HepG2 (cell line): ENCODE results near the gene GIPC3.

Experiments
- BRD4 ChIP-seq: sonication (generic); formaldehyde crosslinking; IDR thresholded peaks from 2 replicates; pipeline ENCODE4 v1.4.0; 2020; ENCODE audit warnings: missing genetic modification reagents
- CREB1 ChIP-seq, 2 experiments: fragments of 450-650 bp in 1 of 2; IDR thresholded peaks; 2 replicates each; pipeline ENCODE4 v1.6.1; 2016 to 2017; ENCODE audit warnings: control low read depth in 1 of 2, mild to moderate bottlenecking in 1 of 2, missing compliant biosample characterization in 1 of 2, missing genetic modification characterization in 1 of 2
- EP300 ChIP-seq, 3 experiments: sonication (generic) in 1 of 3; formaldehyde crosslinking in 1 of 3; IDR thresholded peaks; 2 replicates each; pipeline versions ENCODE4 v1.5.1 to v1.6.1; 2011 to 2020; ENCODE audit warnings: low read depth in 2 of 3, low read length in 2 of 3, borderline replicate concordance in 1 of 3, improper control_type of control experiment in 1 of 3, mild to moderate bottlenecking in 1 of 3, missing genetic modification reagents in 1 of 3, moderate library complexity in 1 of 3
- FOXM1 ChIP-seq: sonication (generic); formaldehyde crosslinking; IDR thresholded peaks from 2 replicates; pipeline ENCODE4 v1.5.0; 2020; ENCODE audit warnings: missing genetic modification reagents
- GABPA ChIP-seq, 2 experiments: IDR thresholded peaks; 2 replicates each; pipeline ENCODE4 v1.6.1; 2011 to 2016; ENCODE audit warnings: low read depth in 2 of 2, low read length in 1 of 2, missing biosample characterization in 1 of 2, missing genetic modification characterization in 1 of 2
- NR1H2 ChIP-seq: sonication (generic); formaldehyde crosslinking; IDR thresholded peaks from 2 replicates; pipeline ENCODE4 v1.8.1; 2022; ENCODE audit warnings: low read depth, missing genetic modification reagents, borderline replicate concordance
- POLR2G ChIP-seq: fragments of 200-400 bp; formaldehyde crosslinking; IDR thresholded peaks from 2 replicates; pipeline ENCODE4 v1.6.1; 2018; ENCODE audit warnings: mild to moderate bottlenecking, low read depth, low read length, moderate library complexity
- RFX5 ChIP-seq: IDR thresholded peaks from 2 replicates; pipeline ENCODE4 v1.6.1; 2011; ENCODE audit warnings: low read depth, low read length, improper control_type of control experiment
- SP2 ChIP-seq: sonication (generic); formaldehyde crosslinking; IDR thresholded peaks from 2 replicates; pipeline ENCODE4 v1.5.1; 2020; ENCODE audit warnings: mild to moderate bottlenecking, missing genetic modification reagents
- TGIF2 ChIP-seq: IDR thresholded peaks from 2 replicates; pipeline ENCODE4 v1.6.1; 2016; ENCODE audit warnings: control low read depth, missing compliant biosample characterization
- YY1 ChIP-seq: IDR thresholded peaks from 2 replicates; pipeline ENCODE4 v1.6.1; 2011; ENCODE audit warnings: low read length, low read depth, moderate library complexity, mild to moderate bottlenecking; ENCODE audit not compliant: insufficient read depth, insufficient replicate concordance
- ZSCAN5A ChIP-seq: sonication (generic); formaldehyde crosslinking; IDR thresholded peaks from 2 replicates; pipeline ENCODE4 v1.8.0; 2022; ENCODE audit warnings: mild to moderate bottlenecking, missing genetic modification reagents, borderline replicate concordance
- TF ChIP-seq, protein P1 (sequence below): sonication (generic); formaldehyde crosslinking; IDR thresholded peaks from 2 replicates; pipeline ENCODE4 v1.5.0; 2020; ENCODE audit warnings: mild to moderate bottlenecking, missing genetic modification reagents, moderate library complexity

DNA sequence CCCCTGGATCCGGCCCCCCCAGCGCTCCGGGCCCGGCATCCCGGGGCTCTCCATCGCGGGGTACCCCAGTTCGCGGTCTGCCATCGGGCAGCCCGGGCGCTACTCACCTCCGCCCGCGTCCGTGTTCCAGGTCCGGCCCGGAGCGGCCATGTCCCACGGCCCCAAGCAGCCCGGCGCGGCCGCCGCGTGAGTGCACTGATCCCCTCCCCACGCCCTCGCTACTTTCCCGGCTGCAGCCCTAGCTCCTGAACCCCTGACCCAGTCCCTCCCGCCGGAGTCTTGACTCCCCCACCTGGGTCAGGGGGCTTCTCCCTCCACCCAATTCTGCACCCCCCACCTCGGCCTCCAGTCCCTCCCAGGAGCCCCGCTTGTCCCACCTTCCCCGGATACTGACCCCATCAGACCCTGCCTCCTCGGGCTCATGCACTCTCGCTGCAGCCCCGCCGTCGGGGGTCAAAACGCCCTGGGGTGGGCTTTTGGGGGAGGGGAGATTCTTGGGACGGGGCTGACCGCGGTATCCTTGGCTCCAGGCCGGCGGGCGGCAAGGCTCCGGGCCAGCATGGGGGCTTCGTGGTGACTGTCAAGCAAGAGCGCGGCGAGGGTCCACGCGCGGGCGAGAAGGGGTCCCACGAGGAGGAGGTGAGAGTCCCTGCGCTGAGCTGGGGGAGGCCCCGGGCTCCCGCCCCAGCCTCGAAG lies 12.0 kb upstream of the GIPC3 start:
- TF ChIP-seq EP300 (IDR thresholded peaks at IDR 0.05; ENCODE audit: low read depth in 2 of 2, low read length in 2 of 2) (no peak), EP300 (CRISPR knock-in tag; IDR thresholded peaks at IDR 0.05; ENCODE audit: borderline replicate concordance) (no peak), BRD4 (CRISPR knock-in tag) (no peak), ZSCAN5A (CRISPR knock-in tag) (no peak), GABPA (IDR thresholded peaks at IDR 0.05; ENCODE audit: low read depth, low read length) (no peak), GABPA (CRISPR knock-in tag; IDR thresholded peaks at IDR 0.05; ENCODE audit: low read depth) (no peak), TGIF2 (no peak), CREB1 (IDR thresholded peaks at IDR 0.05) (no peak), CREB1 (CRISPR knock-in tag; IDR thresholded peaks at IDR 0.05) (no peak), YY1 (peak; percentile 57), NR1H2 (CRISPR knock-in tag) (no peak), RFX5 (no peak), SP2 (no peak), POLR2G (no peak), FOXM1 (CRISPR knock-in tag) (no peak)
- TF ChIP-seq, protein P1, sequence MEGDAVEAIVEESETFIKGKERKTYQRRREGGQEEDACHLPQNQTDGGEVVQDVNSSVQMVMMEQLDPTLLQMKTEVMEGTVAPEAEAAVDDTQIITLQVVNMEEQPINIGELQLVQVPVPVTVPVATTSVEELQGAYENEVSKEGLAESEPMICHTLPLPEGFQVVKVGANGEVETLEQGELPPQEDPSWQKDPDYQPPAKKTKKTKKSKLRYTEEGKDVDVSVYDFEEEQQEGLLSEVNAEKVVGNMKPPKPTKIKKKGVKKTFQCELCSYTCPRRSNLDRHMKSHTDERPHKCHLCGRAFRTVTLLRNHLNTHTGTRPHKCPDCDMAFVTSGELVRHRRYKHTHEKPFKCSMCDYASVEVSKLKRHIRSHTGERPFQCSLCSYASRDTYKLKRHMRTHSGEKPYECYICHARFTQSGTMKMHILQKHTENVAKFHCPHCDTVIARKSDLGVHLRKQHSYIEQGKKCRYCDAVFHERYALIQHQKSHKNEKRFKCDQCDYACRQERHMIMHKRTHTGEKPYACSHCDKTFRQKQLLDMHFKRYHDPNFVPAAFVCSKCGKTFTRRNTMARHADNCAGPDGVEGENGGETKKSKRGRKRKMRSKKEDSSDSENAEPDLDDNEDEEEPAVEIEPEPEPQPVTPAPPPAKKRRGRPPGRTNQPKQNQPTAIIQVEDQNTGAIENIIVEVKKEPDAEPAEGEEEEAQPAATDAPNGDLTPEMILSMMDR (CRISPR knock-in tag) = no peak
